K562 (cell line): ENCODE data around the gene CNIH4. TPM values are rescaled to one million over a fixed set of nuclear protein-coding genes. Genes with fewer than 3 reads are reported as not detected.

Experiments used
- ATF1 ChIP-seq, 2 experiments: fragments of 450-650 bp in 1 of 2; IDR thresholded peaks; 2 replicates each; pipeline ENCODE4 v1.6.1; 2016; ENCODE audit warnings: missing compliant biosample characterization in 1 of 2, missing genetic modification characterization in 1 of 2
- CC2D1A ChIP-seq: fragments of 450-650 bp; IDR thresholded peaks from 2 replicates; pipeline ENCODE4 v1.6.1; 2017; ENCODE audit warnings: mild to moderate bottlenecking
- GTF2B ChIP-seq: IDR thresholded peaks from 2 replicates; pipeline ENCODE4 v1.6.1; 2011; ENCODE audit not compliant: insufficient read length; ENCODE audit errors: extremely low read depth
- GTF3C2 ChIP-seq: IDR thresholded peaks from 3 replicates; pipeline ENCODE4 v1.6.1; 2011; ENCODE audit warnings: borderline replicate concordance, mild to moderate bottlenecking, moderate library complexity; ENCODE audit not compliant: insufficient read length; ENCODE audit errors: extremely low read depth
- IRF2 ChIP-seq: sonication (generic); formaldehyde crosslinking; IDR thresholded peaks from 2 replicates; pipeline ENCODE4 v1.8.1; 2022; ENCODE audit warnings: mild to moderate bottlenecking, missing genetic modification reagents
- MCM7 ChIP-seq, 2 experiments: fragments of 450-650 bp; IDR thresholded peaks; 2 replicates each; pipeline ENCODE4 v1.6.1; 2016 to 2018
- MEF2A ChIP-seq: IDR thresholded peaks from 2 replicates; pipeline ENCODE4 v1.6.1; 2011; ENCODE audit warnings: low read depth, mild to moderate bottlenecking, low read length, moderate library complexity; ENCODE audit not compliant: control insufficient read depth
- MTA2 ChIP-seq: fragments of 450-650 bp; IDR thresholded peaks from 2 replicates; pipeline ENCODE4 v1.6.1; 2016; ENCODE audit warnings: low read depth
- PTBP1 ChIP-seq: fragments of 200-400 bp; formaldehyde crosslinking; IDR thresholded peaks from 2 replicates; pipeline ENCODE4 v1.6.1; 2017; ENCODE audit warnings: low read depth, low read length
- SFPQ ChIP-seq: fragments of 200-400 bp; formaldehyde crosslinking; IDR thresholded peaks from 2 replicates; pipeline ENCODE4 v1.6.1; 2017; ENCODE audit warnings: mild to moderate bottlenecking, low read depth, low read length, moderate library complexity
- TEAD2 ChIP-seq: fragments of 450-650 bp; IDR thresholded peaks from 2 replicates; pipeline ENCODE4 v1.6.1; 2016; ENCODE audit warnings: missing genetic modification characterization, control low read depth, missing compliant biosample characterization
- TRIM28 ChIP-seq: fragments of 450-650 bp; IDR thresholded peaks from 2 replicates; pipeline ENCODE4 v1.6.1; 2017
- USF2 ChIP-seq: sonication (generic); formaldehyde crosslinking; IDR thresholded peaks from 2 replicates; pipeline ENCODE4 v1.5.0; 2020; ENCODE audit warnings: missing genetic modification reagents
- ZBTB12 ChIP-seq: fragments of 250-450 bp; sonication (Bioruptor Pico); IDR thresholded peaks from 2 replicates; pipeline ENCODE4 v1.4.0; 2020
- ZBTB7A ChIP-seq: IDR thresholded peaks from 2 replicates; pipeline ENCODE4 v1.6.1; 2011; ENCODE audit warnings: low read depth, mild to moderate bottlenecking, low read length, moderate library complexity, borderline replicate concordance; ENCODE audit not compliant: control insufficient read depth
- ZFP30 ChIP-seq: fragments of 250-450 bp; sonication (Bioruptor Pico); IDR thresholded peaks from 2 replicates; pipeline ENCODE4 v1.8.0; 2022; ENCODE audit warnings: moderate library complexity, mild to moderate bottlenecking, inconsistent platforms, borderline replicate concordance
- ZNF143 ChIP-seq: sonication (generic); formaldehyde crosslinking; IDR thresholded peaks from 2 replicates; pipeline ENCODE4 v1.9.0; 2022; ENCODE audit warnings: mild to moderate bottlenecking, missing genetic modification reagents
- ZNF511 ChIP-seq: sonication (generic); formaldehyde crosslinking; IDR thresholded peaks from 2 replicates; pipeline ENCODE4 v1.8.0; 2022; ENCODE audit warnings: mild to moderate bottlenecking, missing genetic modification reagents
- polyA plus RNA-seq, 8 experiments: library from polyadenylated mRNA; depleted of rRNA in 4 of 8; stranded (reverse) in 5 of 8; unstranded in 3 of 8; fragments of >200 nt; fragmentation: Nextera tagmentation in 2 of 8; fragmentation: Illumina TruSeq in 1 of 8; extraction: Ambion mirVana in 2 of 8; extraction: Trizol in 1 of 8; gene quantifications; 2 replicates each; pipeline versions ENCODE4 v1.2.1 to v1.2.3, GENCODE V29; 2011 to 2014; ENCODE audit warnings: inconsistent platforms in 1 of 8, missing spikeins in 1 of 8
- total RNA-seq, 7 experiments: library from RNA; depleted of rRNA in 6 of 7; stranded (reverse); fragments of >200 nt in 6 of 7; fragmentation: Illumina TruSeq in 2 of 7; extraction: Trizol in 2 of 7; gene quantifications; 2 replicates each; pipeline versions ENCODE4 v1.2.1 to v1.2.3, GENCODE V29; 2011 to 2021; ENCODE audit warnings: low replicate concordance in 1 of 7

Gene CNIH4
- total and polyA plus RNA-seq, 9 of the 15 experiments (the other 6 are each of a cell fraction or from before 2014, with no cell fraction given), result 41.3 to 266 (median 61.1) TPM

GRCh38 chr1:224329842-224330753 lies 26.6 kb upstream of the CNIH4 start, which contains the start of gene NVL (continued):
- TF ChIP-seq GTF3C2 (no peak), ZBTB7A (peak; percentile 51), GTF2B (no peak), MTA2 (no peak), PTBP1 (no peak), TEAD2 (tag) (no peak), ZBTB12 (peak; percentile 40; the same call in 1 of the 2 replicates), TRIM28 (peak; percentile 59), ZNF143 (CRISPR knock-in tag) (no peak), CC2D1A (peak; percentile 78), ZNF511 (peak; percentile 17; the same call in 1 of the 2 replicates), SFPQ (no peak), ZFP30 (no peak), IRF2 (CRISPR knock-in tag) (no peak), MCM7 (IDR thresholded peaks at IDR 0.05) (no peak), MEF2A (no peak), USF2 (CRISPR knock-in tag) (no peak), ATF1 (CRISPR knock-in tag; IDR thresholded peaks at IDR 0.05) (no peak), ATF1 (tag; IDR thresholded peaks at IDR 0.05) (peak; percentile 89)
